Endothelial cell (in vitro differentiated cells): ENCODE data around the gene AURKAIP1. TPM values are rescaled to one million over a fixed set of nuclear protein-coding genes. Genes with fewer than 3 reads are reported as not detected.
"Not testable (repeated sequence)": the region's sequence is repeated elsewhere in the genome, so short reads cannot be mapped to it uniquely, and the experiment has no call there.

Source experiments
- DNase-seq: peaks from one replicate; pipeline ENCODE4 v3.0.0; 2021; ENCODE audit warnings: low spot score
- H3K27ac Mint-ChIP-seq: one replicate; pipeline ENCODE4 v1.8.0; 2021; ENCODE audit warnings: mixed read lengths, inconsistent platforms; ENCODE audit not compliant: unreplicated experiment
- H3K27me3 Mint-ChIP-seq: one replicate; pipeline ENCODE4 v1.8.0; 2021; ENCODE audit warnings: mild to moderate bottlenecking, moderate library complexity, mixed read lengths, inconsistent platforms; ENCODE audit not compliant: unreplicated experiment
- H3K36me3 Mint-ChIP-seq: one replicate; pipeline ENCODE4 v1.8.0; 2021; ENCODE audit warnings: mild to moderate bottlenecking, low read depth, mixed read lengths, inconsistent platforms; ENCODE audit not compliant: unreplicated experiment
- H3K4me1 Mint-ChIP-seq: one replicate; pipeline ENCODE4 v1.8.0; 2021; ENCODE audit warnings: mild to moderate bottlenecking, mixed read lengths, inconsistent platforms; ENCODE audit not compliant: unreplicated experiment
- H3K4me3 Mint-ChIP-seq: one replicate; pipeline ENCODE4 v1.8.0; 2021; ENCODE audit warnings: mild to moderate bottlenecking, mixed read lengths, inconsistent platforms; ENCODE audit not compliant: unreplicated experiment
- H3K9me3 Mint-ChIP-seq: one replicate; pipeline ENCODE4 v1.8.0; 2021; ENCODE audit warnings: mixed read lengths, inconsistent platforms; ENCODE audit not compliant: unreplicated experiment
- CTCF ChIP-seq: fragments of 200-600 bp; sonication (generic); IDR thresholded peaks from one replicate; pipeline ENCODE4 v1.5.0; 2021; ENCODE audit warnings: antibody characterized with exemption; ENCODE audit not compliant: unreplicated experiment
- total RNA-seq: library from RNA; stranded (reverse); fragmentation: NEBNext Ultra II Directional; extraction: Animal tissue kit (Norgen Biotek cat#: 25700); gene quantifications from one replicate; pipeline ENCODE4 v1.2.1, GENCODE V29; 2021; ENCODE audit not compliant: unreplicated experiment

AURKAIP1 gene
- total RNA-seq, 1 donor from 2014 or later, result 128 TPM

- H3K36me3 Mint-ChIP-seq, result peaks cover 4% of the 10 kb centered on the region
- peaks cover 4% of the 10 kb centered on the region for H3K4me1 Mint-ChIP-seq
- DNase-seq, result no peak
- peaks cover 5% of the 10 kb centered on the region for H3K27me3 Mint-ChIP-seq
- no peak overlapping the region for H3K4me3 Mint-ChIP-seq
- TF ChIP-seq CTCF, result no peak
- no peak overlapping the region for H3K27ac Mint-ChIP-seq
- H3K9me3 Mint-ChIP-seq, result no peaks in the 10 kb centered on the region
These were observed 4.2 kb downstream of the AURKAIP1 start for GRCh38 chr1:1370771-1371300.

GRCh38 chr1:1370094-1370493 lies 4.9 kb downstream of the AURKAIP1 start:
- DNase-seq, H3K27ac Mint-ChIP-seq, H3K36me3 Mint-ChIP-seq, H3K9me3 Mint-ChIP-seq, H3K4me1 Mint-ChIP-seq, H3K27me3 Mint-ChIP-seq, H3K4me3 Mint-ChIP-seq: not testable (repeated sequence)

- no peak overlapping the region for H3K27ac Mint-ChIP-seq
- peaks cover 1% of the 10 kb centered on the region for H3K27me3 Mint-ChIP-seq
- H3K9me3 Mint-ChIP-seq, result no peaks in the 10 kb centered on the region
- H3K4me3 Mint-ChIP-seq, result no peak overlapping the region
- DNase-seq, result no peak
- no peaks in the 10 kb centered on the region for H3K36me3 Mint-ChIP-seq
- no peaks in the 10 kb centered on the region for H3K4me1 Mint-ChIP-seq
- TF ChIP-seq CTCF, result no peak
These were observed 7.7 kb downstream of the AURKAIP1 start for GRCh38 chr1:1367315-1367714.

GRCh38 chr1:1366699-1367066 lies 8.3 kb downstream of the AURKAIP1 start:
- no peaks in the 10 kb centered on the region for H3K9me3 Mint-ChIP-seq
- no peak overlapping the region for H3K27ac Mint-ChIP-seq
- DNase-seq, result no peak
- TF ChIP-seq CTCF, result no peak
- peaks cover 3% of the 10 kb centered on the region for H3K27me3 Mint-ChIP-seq
- H3K4me1 Mint-ChIP-seq, result no peaks in the 10 kb centered on the region
- H3K4me3 Mint-ChIP-seq, result no peak overlapping the region
- no peaks in the 10 kb centered on the region for H3K36me3 Mint-ChIP-seq

- TF ChIP-seq CTCF, result no peak
- H3K4me1 Mint-ChIP-seq, result no peaks in the 10 kb centered on the region
- no peaks in the 10 kb centered on the region for H3K9me3 Mint-ChIP-seq
- no peak overlapping the region for H3K4me3 Mint-ChIP-seq
- no peaks in the 10 kb centered on the region for H3K36me3 Mint-ChIP-seq
- DNase-seq, result no peak
- H3K27me3 Mint-ChIP-seq, result peaks cover 4% of the 10 kb centered on the region
- H3K27ac Mint-ChIP-seq, result no peak overlapping the region
These were observed 8.9 kb downstream of the AURKAIP1 start for GRCh38 chr1:1365875-1366698.
